ENCODE data around the gene ARID5B.

Gene ARID5B

GRCh38 chr10:61877887-61878739 lies 23.4 kb upstream of the ARID5B start:
- no peak for DNase-seq (ENCODE audit: low read depth)
- no peak overlapping the region for H3K4me3 ChIP-seq (replicated peaks; ENCODE audit: low read depth, low read length)
- TF ChIP-seq, protein P1, sequence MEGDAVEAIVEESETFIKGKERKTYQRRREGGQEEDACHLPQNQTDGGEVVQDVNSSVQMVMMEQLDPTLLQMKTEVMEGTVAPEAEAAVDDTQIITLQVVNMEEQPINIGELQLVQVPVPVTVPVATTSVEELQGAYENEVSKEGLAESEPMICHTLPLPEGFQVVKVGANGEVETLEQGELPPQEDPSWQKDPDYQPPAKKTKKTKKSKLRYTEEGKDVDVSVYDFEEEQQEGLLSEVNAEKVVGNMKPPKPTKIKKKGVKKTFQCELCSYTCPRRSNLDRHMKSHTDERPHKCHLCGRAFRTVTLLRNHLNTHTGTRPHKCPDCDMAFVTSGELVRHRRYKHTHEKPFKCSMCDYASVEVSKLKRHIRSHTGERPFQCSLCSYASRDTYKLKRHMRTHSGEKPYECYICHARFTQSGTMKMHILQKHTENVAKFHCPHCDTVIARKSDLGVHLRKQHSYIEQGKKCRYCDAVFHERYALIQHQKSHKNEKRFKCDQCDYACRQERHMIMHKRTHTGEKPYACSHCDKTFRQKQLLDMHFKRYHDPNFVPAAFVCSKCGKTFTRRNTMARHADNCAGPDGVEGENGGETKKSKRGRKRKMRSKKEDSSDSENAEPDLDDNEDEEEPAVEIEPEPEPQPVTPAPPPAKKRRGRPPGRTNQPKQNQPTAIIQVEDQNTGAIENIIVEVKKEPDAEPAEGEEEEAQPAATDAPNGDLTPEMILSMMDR (IDR thresholded peaks at IDR 0.05; ENCODE audit: low read length, missing control alignments) = no peak

DNA sequence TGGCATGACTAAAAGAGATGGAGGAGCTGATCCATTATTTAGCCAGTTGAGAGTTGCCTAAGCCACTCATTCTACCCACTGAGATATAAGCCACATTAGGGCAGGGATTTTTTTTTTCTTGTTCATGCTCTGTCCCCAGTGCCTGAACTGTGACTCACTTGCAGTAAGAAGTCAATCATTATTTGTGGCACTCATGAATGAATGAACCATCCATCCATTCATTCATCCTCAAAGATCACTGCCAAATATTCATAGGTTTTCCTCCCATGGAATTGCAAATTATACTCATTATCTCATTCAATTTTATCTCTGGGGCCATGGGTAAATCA lies 22.8 kb upstream of the ARID5B start:
- no peak for DNase-seq (ENCODE audit: low read depth)
- no peak overlapping the region for H3K4me3 ChIP-seq (replicated peaks; ENCODE audit: low read depth, low read length)
- TF ChIP-seq, protein P1 (IDR thresholded peaks at IDR 0.05; ENCODE audit: low read length, missing control alignments) = no peak

GRCh38 chr10:61882621-61883370 lies 18.7 kb upstream of the ARID5B start:
- no peak for DNase-seq (ENCODE audit: low read depth)
- TF ChIP-seq, protein P1 (IDR thresholded peaks at IDR 0.05; ENCODE audit: low read length, missing control alignments) = no peak
- no peak overlapping the region for H3K4me3 ChIP-seq (replicated peaks; ENCODE audit: low read depth, low read length)

GRCh38 chr10:61883371-61884025 lies 18.0 kb upstream of the ARID5B start:
- TF ChIP-seq, protein P1 (IDR thresholded peaks at IDR 0.05; ENCODE audit: low read length, missing control alignments) = no peak
- no peak for DNase-seq (ENCODE audit: low read depth)
- H3K4me3 ChIP-seq (replicated peaks; ENCODE audit: low read depth, low read length) = no peak overlapping the region

GRCh38 chr10:61887772-61888171 lies 13.7 kb upstream of the ARID5B start:
- no peak for DNase-seq (ENCODE audit: low read depth)
- H3K4me3 ChIP-seq (replicated peaks; ENCODE audit: low read depth, low read length) = no peak overlapping the region

DNA sequence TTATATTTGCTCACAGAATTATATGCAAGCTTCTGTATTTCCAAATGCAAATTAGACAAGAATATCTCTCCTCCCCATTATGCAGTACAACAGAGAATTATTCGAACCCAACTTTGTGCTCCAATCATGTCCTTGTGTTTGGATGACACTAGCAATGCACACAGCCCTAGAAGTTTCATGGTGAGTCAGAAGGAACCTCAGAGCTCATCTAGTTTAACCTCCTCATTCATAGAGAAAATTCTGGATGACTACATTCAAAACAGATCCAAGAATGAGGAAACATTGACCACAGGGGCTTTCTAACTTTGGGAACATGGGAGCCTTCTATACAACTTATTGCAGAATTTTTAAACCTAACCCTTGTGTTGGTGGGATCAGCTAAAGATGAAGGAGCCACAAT lies 12.8 kb upstream of the ARID5B start:
- DNase-seq (ENCODE audit: low read depth) = no peak
- no peak overlapping the region for H3K4me3 ChIP-seq (replicated peaks; ENCODE audit: low read depth, low read length)
- TF ChIP-seq, protein P1 (IDR thresholded peaks at IDR 0.05; ENCODE audit: low read length, missing control alignments) = no peak

More at GRCh38 chr10:61887772-61888171, 13.7 kb upstream of the ARID5B start:
- TF ChIP-seq, protein P1 (IDR thresholded peaks at IDR 0.05; ENCODE audit: low read length, missing control alignments) = no peak
